ENCODE data around the gene SELENON. TPM values are rescaled to one million over a fixed set of nuclear protein-coding genes. Genes with fewer than 3 reads are reported as not detected.

SELENON gene
- total and polyA plus RNA-seq, 2 of the 13 experiments (the other 11 are each of a cell fraction or from before 2014, with no cell fraction given) = 3.8 to 8.0 TPM

DNA sequence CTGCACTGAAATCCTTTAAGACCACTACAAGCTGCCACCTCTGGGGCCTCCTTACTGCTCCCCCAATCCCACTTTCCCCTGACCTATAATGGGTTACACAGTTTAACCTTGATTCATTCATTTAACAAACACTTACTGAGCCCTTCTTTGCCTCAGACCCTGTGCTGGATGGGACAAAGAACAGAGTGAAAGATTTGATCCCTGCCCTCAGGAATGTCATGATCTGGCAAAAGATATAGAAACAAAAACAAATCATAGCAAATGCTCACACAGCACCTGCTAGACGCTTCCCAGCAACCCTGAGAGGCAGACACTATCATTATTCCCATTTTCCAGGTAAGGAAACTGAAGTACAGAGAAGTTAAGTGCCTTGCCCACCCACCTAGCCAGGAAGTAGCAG, 66.3 kb downstream of the SELENON start (continued):
- TF ChIP-seq, protein P1, sequence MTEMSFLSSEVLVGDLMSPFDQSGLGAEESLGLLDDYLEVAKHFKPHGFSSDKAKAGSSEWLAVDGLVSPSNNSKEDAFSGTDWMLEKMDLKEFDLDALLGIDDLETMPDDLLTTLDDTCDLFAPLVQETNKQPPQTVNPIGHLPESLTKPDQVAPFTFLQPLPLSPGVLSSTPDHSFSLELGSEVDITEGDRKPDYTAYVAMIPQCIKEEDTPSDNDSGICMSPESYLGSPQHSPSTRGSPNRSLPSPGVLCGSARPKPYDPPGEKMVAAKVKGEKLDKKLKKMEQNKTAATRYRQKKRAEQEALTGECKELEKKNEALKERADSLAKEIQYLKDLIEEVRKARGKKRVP (CRISPR knock-in tag; IDR thresholded peaks at IDR 0.05) = no peak
- TF ChIP-seq XBP1 (CRISPR knock-in tag; IDR thresholded peaks at IDR 0.05) (no peak), ESRRA (CRISPR knock-in tag; IDR thresholded peaks at IDR 0.05; ENCODE audit: low read depth) (no peak), HMG20A (CRISPR knock-in tag; IDR thresholded peaks at IDR 0.05; ENCODE audit: borderline replicate concordance) (no peak), GTF3A (CRISPR knock-in tag; conservative IDR thresholded peaks at IDR 0.05) (no peak), ZNF652 (CRISPR knock-in tag; IDR thresholded peaks at IDR 0.05; ENCODE audit: borderline replicate concordance, low read depth) (peak; percentile 48)

DNA sequence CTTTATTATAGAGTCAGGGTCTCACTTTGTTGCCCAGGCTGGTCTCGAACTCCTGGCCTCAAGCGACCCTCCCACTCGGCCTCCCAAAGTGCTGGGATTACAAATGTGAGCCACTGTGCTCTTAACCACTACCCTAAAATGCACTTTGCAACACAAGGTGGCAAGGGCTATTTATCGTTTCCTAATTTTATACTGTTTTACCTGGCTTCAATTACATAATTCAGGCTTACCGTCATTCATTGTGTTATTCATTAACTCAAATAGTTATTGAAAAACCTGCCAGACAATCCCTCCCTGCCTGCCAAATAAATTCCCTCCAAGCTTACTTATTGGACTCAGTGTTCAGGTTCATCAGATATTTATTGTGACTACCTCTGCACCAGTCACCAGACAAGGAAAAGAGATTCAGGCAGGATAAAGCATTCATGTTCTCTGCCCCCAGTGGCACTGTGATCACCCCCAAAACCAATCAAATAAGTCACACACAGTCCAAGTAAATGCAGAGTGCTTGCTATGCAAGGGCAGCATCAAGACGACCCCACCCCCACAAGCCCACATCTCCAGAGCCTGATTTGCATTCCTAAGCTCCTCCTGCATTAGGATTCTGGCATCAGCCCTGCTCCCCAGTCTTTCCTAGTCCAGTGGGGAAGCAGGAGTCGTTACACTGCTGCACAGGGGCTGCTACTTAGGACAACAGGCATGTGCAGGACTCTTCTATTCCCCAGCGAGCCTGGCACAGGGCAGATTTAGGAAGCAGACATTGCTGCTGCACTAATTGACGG, 67.4 kb downstream of the SELENON start:
- Histone ChIP-seq H3K4me2 (ENCODE audit: low read depth, low read length) (peak overlapping the region; percentile 57), H3K36me3 (replicated peaks in 1 of 2; ENCODE audit: control insufficient read depth in 1 of 2, insufficient read depth in 2 of 2, low read length in 2 of 2) (peaks cover 8 to 15% of the 10 kb centered on the region in 2 experiments; a peak in 4 of 5 replicates), H2AFZ (ENCODE audit: low read length) (no peak overlapping the region), H3K27ac (ENCODE audit: extremely low read length, insufficient read depth, low read length) (peak overlapping the region; percentile 60), H3K27me3 (ENCODE audit: control insufficient read depth in 1 of 2, insufficient read depth in 2 of 2, low read length in 2 of 2) (no peaks in the 10 kb centered on the region), H3K4me1 (ENCODE audit: insufficient read depth, low read length) (peaks cover 77% of the 10 kb centered on the region), H4K20me1 (ENCODE audit: insufficient read depth, low read length) (no peaks in the 10 kb centered on the region), H3K79me2 (ENCODE audit: insufficient read depth, low read length) (no peaks in the 10 kb centered on the region), H3K4me3 (replicated peaks in 1 of 3; ENCODE audit: insufficient read depth in 1 of 3, low read depth in 2 of 3, low read length in 3 of 3) (no peak overlapping the region), H3K9me3 (ENCODE audit: low read length) (no peaks in the 10 kb centered on the region), H3K9ac (ENCODE audit: insufficient read depth, low read depth, low read length) (no peak overlapping the region)
- ChIA-PET CTCF (ENCODE audit: low intra/inter-chr PET ratio, low total read pairs) (no interaction called here), POLR2A (interaction anchor here (0.9 to 1.3 kb wide), 3 partner anchors 8 to 47 kb away, joined by 3 to 6 read pairs (median 5); partner anchors contain the start of genes MTFR1L and PAQR7)
- peak; percentile 65 for DNase-seq (ENCODE audit: low spot score)
- FAIRE-seq = peak; percentile 55
- no TSS peak for BruUV-seq (replicated peaks)
- in situ Hi-C loops (cut with HindIII; ENCODE audit: extremely low pct_ligation_motif_present, low pct_unique_long_range_greater_than_20kb) = no loop called here
- intact Hi-C loops (cut with micrococcal nuclease; ENCODE audit: unreplicated experiment) = no loop called here
- ATAC-seq = peak; percentile 43
- 42% methylated on average over 9 of the region's 9 CpGs for WGBS (ENCODE audit: low lambda C conversion rate)
- TF ChIP-seq, protein P2, sequence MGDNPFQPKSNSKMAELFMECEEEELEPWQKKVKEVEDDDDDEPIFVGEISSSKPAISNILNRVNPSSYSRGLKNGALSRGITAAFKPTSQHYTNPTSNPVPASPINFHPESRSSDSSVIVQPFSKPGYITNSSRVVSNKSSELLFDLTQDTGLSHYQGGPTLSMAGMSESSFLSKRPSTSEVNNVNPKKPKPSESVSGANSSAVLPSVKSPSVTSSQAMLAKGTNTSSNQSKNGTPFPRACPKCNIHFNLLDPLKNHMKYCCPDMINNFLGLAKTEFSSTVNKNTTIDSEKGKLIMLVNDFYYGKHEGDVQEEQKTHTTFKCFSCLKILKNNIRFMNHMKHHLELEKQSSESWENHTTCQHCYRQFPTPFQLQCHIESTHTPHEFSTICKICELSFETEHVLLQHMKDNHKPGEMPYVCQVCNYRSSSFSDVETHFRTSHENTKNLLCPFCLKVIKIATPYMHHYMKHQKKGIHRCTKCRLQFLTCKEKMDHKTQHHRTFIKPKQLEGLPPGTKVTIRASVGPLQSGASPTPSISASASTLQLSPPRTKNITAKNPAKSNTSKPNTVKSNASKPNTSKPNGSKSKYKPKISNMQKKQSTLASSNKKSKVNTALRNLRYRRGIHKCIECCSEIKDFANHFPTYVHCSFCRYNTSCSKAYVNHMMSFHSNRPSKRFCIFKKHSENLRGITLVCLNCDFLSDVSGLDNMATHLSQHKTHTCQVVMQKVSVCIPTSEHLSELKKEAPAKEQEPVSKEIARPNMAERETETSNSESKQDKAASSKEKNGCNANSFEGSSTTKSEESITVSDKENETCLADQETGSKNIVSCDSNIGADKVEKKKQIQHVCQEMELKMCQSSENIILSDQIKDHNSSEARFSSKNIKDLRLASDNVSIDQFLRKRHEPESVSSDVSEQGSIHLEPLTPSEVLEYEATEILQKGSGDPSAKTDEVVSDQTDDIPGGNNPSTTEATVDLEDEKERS (CRISPR knock-in tag; IDR thresholded peaks at IDR 0.05) = no peak
- no peak for TF ChIP-seq MYNN (CRISPR knock-in tag; IDR thresholded peaks at IDR 0.05; ENCODE audit: low read depth)
- no peak for TF ChIP-seq ZBTB1 (CRISPR knock-in tag; IDR thresholded peaks at IDR 0.05; ENCODE audit: borderline replicate concordance)
- no peak for TF ChIP-seq HMGA1 (CRISPR knock-in tag; conservative IDR thresholded peaks at IDR 0.05)
- TF ChIP-seq, protein P3, sequence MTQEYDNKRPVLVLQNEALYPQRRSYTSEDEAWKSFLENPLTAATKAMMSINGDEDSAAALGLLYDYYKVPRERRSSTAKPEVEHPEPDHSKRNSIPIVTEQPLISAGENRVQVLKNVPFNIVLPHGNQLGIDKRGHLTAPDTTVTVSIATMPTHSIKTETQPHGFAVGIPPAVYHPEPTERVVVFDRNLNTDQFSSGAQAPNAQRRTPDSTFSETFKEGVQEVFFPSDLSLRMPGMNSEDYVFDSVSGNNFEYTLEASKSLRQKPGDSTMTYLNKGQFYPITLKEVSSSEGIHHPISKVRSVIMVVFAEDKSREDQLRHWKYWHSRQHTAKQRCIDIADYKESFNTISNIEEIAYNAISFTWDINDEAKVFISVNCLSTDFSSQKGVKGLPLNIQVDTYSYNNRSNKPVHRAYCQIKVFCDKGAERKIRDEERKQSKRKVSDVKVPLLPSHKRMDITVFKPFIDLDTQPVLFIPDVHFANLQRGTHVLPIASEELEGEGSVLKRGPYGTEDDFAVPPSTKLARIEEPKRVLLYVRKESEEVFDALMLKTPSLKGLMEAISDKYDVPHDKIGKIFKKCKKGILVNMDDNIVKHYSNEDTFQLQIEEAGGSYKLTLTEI (CRISPR knock-in tag; conservative IDR thresholded peaks at IDR 0.05) = no peak
- no peak for TF ChIP-seq ZC3H13 (CRISPR knock-in tag; IDR thresholded peaks at IDR 0.05)
- TF ChIP-seq JARID2 (CRISPR knock-in tag; IDR thresholded peaks at IDR 0.05; ENCODE audit: insufficient replicate concordance) = no peak
- TF ChIP-seq, protein P4, sequence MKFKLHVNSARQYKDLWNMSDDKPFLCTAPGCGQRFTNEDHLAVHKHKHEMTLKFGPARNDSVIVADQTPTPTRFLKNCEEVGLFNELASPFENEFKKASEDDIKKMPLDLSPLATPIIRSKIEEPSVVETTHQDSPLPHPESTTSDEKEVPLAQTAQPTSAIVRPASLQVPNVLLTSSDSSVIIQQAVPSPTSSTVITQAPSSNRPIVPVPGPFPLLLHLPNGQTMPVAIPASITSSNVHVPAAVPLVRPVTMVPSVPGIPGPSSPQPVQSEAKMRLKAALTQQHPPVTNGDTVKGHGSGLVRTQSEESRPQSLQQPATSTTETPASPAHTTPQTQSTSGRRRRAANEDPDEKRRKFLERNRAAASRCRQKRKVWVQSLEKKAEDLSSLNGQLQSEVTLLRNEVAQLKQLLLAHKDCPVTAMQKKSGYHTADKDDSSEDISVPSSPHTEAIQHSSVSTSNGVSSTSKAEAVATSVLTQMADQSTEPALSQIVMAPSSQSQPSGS (CRISPR knock-in tag; IDR thresholded peaks at IDR 0.05) = 0 out of 2 replicates have a peak, but pooled peaks have one; percentile 30
- no peak for TF ChIP-seq PLRG1 (conservative IDR thresholded peaks at IDR 0.05)
- TF ChIP-seq HOXA5 (CRISPR knock-in tag; IDR thresholded peaks at IDR 0.05) = no peak
